Frontal cortex (tissue), 4 donors: Measurements from ENCODE around the gene COX17. TPM values are rescaled to one million over a fixed set of nuclear protein-coding genes. Genes with fewer than 3 reads are reported as not detected.
"Not testable (repeated sequence)": the region's sequence is repeated elsewhere in the genome, so short reads cannot be mapped to it uniquely, and the experiment has no call there.

Experiments
- DNase-seq, 2 donors: peaks; one replicate each; pipeline ENCODE4 v3.0.0; 2012; ENCODE audit warnings: low spot score in 2 of 2
- FAIRE-seq: peaks from 2 replicates; lab custom pipeline; 2012; peaks lifted over from hg19 to GRCh38; lab: Jason Lieb, UNC
- total RNA-seq: library from RNA; depleted of rRNA; stranded (reverse); fragments of >200 nt; gene quantifications from one replicate; pipeline ENCODE4 v1.2.3, GENCODE V29; 2014
- donor health status: control.
- donor health status: control.
- donor health status: control.

The COX17 gene
- total RNA-seq: 11.0 TPM

GRCh38 chr3:119676771-119677640 lies at the start of gene COX17:
Gene COX17, minus strand, starts transcription at chr3:119677406. Its CDS starts 96 bp downstream, at chr3:119677310.
- DNase-seq: peak; percentile 62 to 76
- no peak for FAIRE-seq

DNA sequence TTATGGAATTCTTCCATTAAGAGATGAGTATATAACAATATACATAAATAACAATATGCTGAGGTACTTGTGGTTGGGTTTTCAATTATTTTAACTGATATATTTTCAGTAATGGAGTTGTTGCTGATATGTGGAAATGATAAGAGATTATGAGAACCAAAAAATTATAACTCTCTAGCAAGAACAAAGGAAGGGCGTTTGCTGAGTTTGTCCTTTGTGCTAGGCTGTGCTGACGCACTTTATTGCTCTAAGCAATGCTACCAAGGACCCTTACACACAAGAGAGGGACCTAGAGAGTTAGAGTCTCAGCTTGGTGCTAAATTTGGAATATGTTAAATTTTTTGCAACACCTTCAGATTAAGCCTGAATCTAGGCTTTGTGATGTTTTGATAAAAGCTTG lies 49.7 kb upstream of the COX17 start:
- FAIRE-seq (no peak), DNase-seq (no peak)

DNA sequence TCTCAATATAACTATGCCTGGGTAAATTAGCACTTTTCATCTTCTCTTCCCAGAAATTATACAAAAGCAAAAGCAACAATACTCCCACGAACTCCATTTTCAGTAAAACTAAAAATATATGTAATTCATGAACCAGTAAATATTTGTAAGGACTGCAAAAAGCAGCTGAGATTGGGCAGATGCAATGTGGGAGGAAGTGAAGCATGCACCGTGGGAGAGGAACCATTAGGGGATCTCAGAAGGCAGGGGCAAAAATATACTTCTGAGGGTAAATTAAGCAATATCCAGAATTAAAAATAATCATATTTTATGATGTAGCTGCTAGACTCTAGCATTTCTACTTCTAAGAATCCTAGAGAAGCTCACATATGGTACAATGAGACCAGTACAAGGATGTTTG lies 45.8 kb upstream of the COX17 start:
- DNase-seq (no peak), FAIRE-seq (no peak)

- FAIRE-seq: no peak
- no peak for DNase-seq
Observed at GRCh38 chr3:119717520-119717919, 40.3 kb upstream of the COX17 start.

DNA sequence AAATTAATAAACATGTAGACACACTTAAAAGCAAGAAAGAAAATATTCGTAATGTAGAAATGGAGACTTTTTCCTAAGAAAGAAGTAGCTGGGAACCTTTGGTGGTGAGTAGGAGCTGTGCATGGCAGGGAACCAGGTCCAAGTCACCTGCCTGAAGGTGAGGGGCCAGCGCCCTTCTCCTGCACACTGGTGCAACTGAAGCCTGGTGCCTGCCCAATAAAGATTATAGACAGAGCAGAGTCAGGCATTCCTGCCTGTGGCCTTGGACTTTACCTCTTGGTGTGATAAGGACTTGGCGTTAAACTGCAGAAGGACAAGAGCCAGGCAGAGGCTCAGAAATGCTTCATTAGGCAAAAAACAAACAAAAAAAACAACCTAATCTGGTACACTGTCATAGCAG lies 39.8 kb upstream of the COX17 start:
- DNase-seq (no peak), FAIRE-seq (no peak)

DNA sequence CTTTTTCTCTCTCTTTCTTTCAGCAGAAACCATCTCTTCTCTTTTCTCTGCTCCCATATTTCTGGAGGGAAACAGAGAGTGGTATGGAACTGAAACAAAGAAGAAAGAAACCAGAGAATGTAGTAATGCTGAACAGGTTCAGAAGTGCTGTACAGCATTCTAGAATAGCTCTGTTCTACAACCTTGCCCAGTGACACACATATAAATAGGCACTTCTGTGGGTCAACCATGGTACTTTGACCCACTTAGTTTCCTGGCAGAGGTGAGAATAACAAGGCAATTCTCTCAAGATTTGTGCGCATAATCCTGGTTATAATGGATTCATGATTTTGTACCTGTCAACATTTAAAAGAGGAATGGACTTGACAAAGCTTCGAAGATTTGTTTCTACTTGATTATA lies 37.9 kb upstream of the COX17 start:
- DNase-seq: no peak
- no peak for FAIRE-seq

DNA sequence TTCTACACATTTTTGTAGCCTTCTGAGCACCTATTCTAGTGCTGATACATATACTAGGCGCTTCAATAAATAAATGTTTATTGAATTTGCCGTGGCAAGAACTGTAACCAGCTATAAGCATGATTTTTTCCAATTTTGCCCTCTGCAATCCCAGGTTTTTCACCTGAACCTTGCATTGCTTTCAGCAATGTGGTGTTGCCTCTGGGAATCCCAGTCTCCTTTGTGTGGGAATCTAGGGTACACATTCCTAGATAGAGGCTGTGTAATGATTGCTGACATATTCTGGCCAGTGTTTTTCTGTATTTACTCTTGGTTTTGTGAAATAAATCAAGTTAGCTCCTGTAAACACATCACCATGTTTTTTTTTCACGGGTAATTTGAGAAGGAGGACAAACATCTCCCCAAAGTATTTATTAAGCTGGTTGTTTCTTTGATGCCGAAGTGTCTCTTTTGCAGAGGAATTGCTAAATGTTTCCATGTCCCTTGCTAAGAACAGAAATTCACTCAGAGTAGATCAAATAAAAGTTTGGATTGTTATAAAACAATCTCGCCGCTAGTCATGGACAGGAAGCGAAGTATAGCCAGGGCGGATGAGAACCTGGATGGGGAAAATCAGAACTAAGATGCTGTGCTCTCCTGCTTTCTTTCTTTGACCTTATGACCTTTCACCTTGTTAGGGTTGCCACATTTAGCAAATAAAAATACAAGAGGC lies 26.8 kb upstream of the COX17 start:
- no peak for FAIRE-seq

GRCh38 chr3:119702530-119703527 lies 25.6 kb upstream of the COX17 start, which contains the start of gene CFAP91:
Gene CFAP91, plus strand, starts transcription at chr3:119703022. Its CDS starts 77 bp downstream, at chr3:119703099.
- FAIRE-seq (no peak), DNase-seq (peak; percentile 75 to 95)

More for the DNA sequence above, 26.8 kb upstream of the COX17 start:
- DNase-seq: no peak

GRCh38 chr3:119700920-119701734 lies 23.9 kb upstream of the COX17 start:
- DNase-seq (no peak), FAIRE-seq (no peak)

GRCh38 chr3:119700269-119700919 lies 23.2 kb upstream of the COX17 start:
- FAIRE-seq (no peak), DNase-seq (no peak)

DNA sequence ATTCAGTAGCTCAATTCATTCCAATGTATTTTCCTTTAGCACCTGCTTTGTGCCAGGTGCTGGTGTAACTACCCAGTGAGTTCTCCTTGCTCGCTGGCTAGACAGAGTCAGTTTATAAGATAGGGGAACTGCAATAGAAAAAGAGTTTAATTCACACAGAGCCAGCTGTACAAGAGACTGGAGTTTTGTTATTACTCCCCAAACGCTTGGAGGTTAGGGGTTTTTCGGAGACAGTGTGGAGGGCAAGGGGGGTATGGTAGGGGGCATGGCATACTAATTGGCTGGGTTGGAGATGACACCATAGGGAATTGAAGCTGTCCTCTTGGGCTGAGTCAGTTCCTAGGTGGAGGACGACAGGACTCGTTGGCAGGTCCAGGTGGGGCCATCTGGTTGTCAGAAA lies 20.2 kb upstream of the COX17 start:
- FAIRE-seq (no peak), DNase-seq (no peak)

DNA sequence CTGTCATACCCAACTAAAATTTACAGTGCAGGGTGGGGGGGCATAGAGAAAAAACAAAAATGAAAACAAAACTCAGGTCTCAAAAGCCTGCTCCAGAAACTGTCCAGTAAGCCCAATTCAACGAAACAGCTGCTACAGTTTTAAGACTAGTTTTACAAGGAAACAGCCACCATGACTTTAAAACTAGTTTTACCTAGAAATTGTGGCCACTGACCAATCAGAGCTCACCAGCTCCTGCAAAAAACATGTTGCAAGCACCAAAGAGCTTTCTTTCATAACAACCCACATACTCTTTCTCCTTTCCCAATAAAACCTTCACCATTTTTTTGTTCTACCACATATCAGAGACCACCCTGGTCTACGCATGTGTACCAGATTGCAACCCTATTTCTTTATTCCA lies 18.3 kb upstream of the COX17 start:
- FAIRE-seq (no peak), DNase-seq (no peak)

- no peak for FAIRE-seq
- no peak for DNase-seq
Observed at GRCh38 chr3:119690043-119690656, 12.9 kb upstream of the COX17 start.

GRCh38 chr3:119683421-119683820 lies 6.2 kb upstream of the COX17 start:
- DNase-seq (no peak), FAIRE-seq (no peak)

GRCh38 chr3:119681279-119681678 lies 4.1 kb upstream of the COX17 start:
- FAIRE-seq: no peak
- DNase-seq: no peak

GRCh38 chr3:119679874-119680273 lies 2.7 kb upstream of the COX17 start:
- FAIRE-seq: no peak

DNA sequence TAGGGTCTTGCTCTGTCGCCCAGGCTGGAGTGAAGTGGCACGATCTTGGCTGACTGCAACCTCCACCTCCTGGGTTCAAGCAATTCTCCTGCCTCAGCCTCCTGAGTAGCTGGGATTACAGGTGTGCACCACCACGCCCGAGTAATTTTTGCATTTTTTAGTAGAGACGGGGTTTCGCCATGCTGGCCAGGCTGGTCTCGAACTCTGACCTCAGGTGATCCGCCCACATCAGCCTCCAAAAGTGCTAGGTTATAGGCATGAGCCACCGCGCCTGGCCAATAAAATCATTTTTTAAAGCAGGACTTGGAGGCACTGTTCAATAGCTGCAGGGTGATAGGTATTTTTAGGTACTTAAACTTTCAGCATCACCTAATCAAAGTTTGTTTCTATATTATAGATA lies 1.0 kb upstream of the COX17 start:
- not testable (repeated sequence) for DNase-seq, FAIRE-seq

More at GRCh38 chr3:119679874-119680273, 2.7 kb upstream of the COX17 start:
- no peak for DNase-seq

DNA sequence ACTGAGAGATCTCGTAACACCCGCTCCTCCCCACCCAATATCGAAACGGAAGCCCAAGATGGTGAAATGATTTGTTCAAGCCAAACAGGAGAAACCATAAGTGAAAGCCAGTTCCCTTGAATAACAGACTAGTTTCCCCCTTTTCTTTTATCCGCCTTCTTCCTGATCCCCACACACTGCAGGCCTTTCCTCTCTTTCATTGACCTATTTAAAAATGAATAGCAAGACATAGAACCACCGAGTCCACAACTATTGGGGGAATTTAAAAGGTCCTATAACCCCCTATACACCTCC lies 382 bp upstream of the COX17 start:
- no peak for DNase-seq
- no peak for FAIRE-seq
